PC-3 (cell line): ENCODE data around the gene NDUFAF8.

ENCODE experiments used
- CTCF ChIP-seq: fragments of 300-600 bp; sonication (generic); conservative IDR thresholded peaks from 2 replicates; pipeline ENCODE4 v1.5.1; 2017; ENCODE audit warnings: antibody characterized with exemption, low read depth, mild to moderate bottlenecking, low read length
- EZH2 ChIP-seq: fragments of 300-600 bp; sonication (generic); IDR thresholded peaks from one replicate; pipeline ENCODE4 v1.6.1; 2017; ENCODE audit warnings: antibody characterized with exemption, mild to moderate bottlenecking, low read length; ENCODE audit not compliant: unreplicated experiment

GRCh38 chr17:81241648-81242420, 2.7 kb downstream of the NDUFAF8 start:
- peak; percentile 76 for TF ChIP-seq CTCF
- no peak for TF ChIP-seq EZH2
